ENCODE results near the gene KDM2A.

- no peak for TF ChIP-seq POLR2A (IDR thresholded peaks at IDR 0.05; ENCODE audit: low read depth, low read length)
- TF ChIP-seq POLR2AphosphoS5 (IDR thresholded peaks at IDR 0.05; ENCODE audit: low read depth, low read length), result no peak
- no peak for TF ChIP-seq TAF1 (IDR thresholded peaks at IDR 0.05; ENCODE audit: borderline replicate concordance, low read depth, low read length)
Observed at GRCh38 chr11:67282155-67282875, 163.3 kb downstream of the KDM2A start.
